ENCODE measurements around the gene ABCA2.

DNA sequence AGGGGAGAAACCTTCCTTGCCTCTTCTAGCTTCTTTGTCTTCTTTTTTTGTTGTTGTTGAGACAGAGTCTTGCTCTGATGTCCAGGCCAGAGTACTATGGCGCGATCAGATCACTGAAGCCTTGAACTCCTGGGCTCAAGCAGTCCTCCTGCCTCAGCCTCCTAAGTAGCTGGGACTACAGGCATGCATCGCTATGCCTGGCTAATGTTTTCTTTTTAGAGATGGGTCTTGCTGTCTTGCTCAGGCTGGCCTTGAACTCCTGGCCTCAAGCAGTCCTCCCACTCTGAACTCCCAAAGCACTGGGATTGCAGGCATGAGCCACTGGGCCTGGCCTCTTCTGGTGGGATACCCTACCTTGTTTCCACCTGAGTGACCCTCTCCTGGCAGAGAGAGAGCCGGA lies 39.2 kb downstream of the ABCA2 start:
- no peak for TF ChIP-seq CTCF (IDR thresholded peaks at IDR 0.05)
- TF ChIP-seq POLR2A (IDR thresholded peaks at IDR 0.05) = no peak
